Measurements from ENCODE around the gene EFL1. TPM values are rescaled to one million over a fixed set of nuclear protein-coding genes. Genes with fewer than 3 reads are reported as not detected.

EFL1 gene
- total RNA-seq, 6 donors from 2014 or later, result 9.7 to 27.7 (median 17.0) TPM

GRCh38 chr15:82165948-82166376, 96.6 kb downstream of the EFL1 start:
- Histone ChIP-seq H3K4me1 (no peaks in the 10 kb centered on the region), H3K27ac (no peak overlapping the region), H3K36me3 (peaks cover 0 to 23% (median 9%) of the 10 kb centered on the region in 4 donors), H3K9me3 (no peaks in the 10 kb centered on the region), H3K27me3 (no peaks in the 10 kb centered on the region), H3K4me3 (no peak overlapping the region)
- DNase-seq (no peak), ATAC-seq (ENCODE audit: low FRiP score in 2 of 2) (no peak)
- TF ChIP-seq POLR2AphosphoS5 (IDR thresholded peaks at IDR 0.05) (no peak), EP300 (IDR thresholded peaks at IDR 0.05) (no peak), CTCF (IDR thresholded peaks at IDR 0.05) (no peak), POLR2A (IDR thresholded peaks at IDR 0.05) (no peak)
- 65 to 67% methylated on average over 1 of the region's 1 CpG for WGBS, 2 donors

GRCh38 chr15:82159922-82160321, 102.6 kb downstream of the EFL1 start:
- H3K9me3 ChIP-seq, result no peaks in the 10 kb centered on the region
- H3K27me3 ChIP-seq, result no peaks in the 10 kb centered on the region
- H3K27ac ChIP-seq, result no peak overlapping the region
- peaks cover 0 to 36% (median 14%) of the 10 kb centered on the region in 4 donors for H3K36me3 ChIP-seq
- no peak overlapping the region for H3K4me3 ChIP-seq
- ATAC-seq (ENCODE audit: low FRiP score in 2 of 2), result peak in 1 of 2 donors; percentile 80
- no peak for TF ChIP-seq EP300 (IDR thresholded peaks at IDR 0.05)
- TF ChIP-seq POLR2AphosphoS5 (IDR thresholded peaks at IDR 0.05), result no peak
- TF ChIP-seq CTCF (IDR thresholded peaks at IDR 0.05), result no peak
- no peak for TF ChIP-seq POLR2A (IDR thresholded peaks at IDR 0.05)
- H3K4me1 ChIP-seq, result no peaks in the 10 kb centered on the region
- 95 to 100% methylated on average over 2 of the region's 2 CpGs for WGBS, 2 donors
- no peak for DNase-seq

GRCh38 chr15:82158811-82159210, 103.7 kb downstream of the EFL1 start:
- DNase-seq (no peak), ATAC-seq (ENCODE audit: low FRiP score in 2 of 2) (no peak)
- Histone ChIP-seq H3K27me3 (no peaks in the 10 kb centered on the region), H3K27ac (no peak overlapping the region), H3K36me3 (peaks cover 0 to 36% (median 14%) of the 10 kb centered on the region in 4 donors), H3K4me1 (no peaks in the 10 kb centered on the region), H3K4me3 (no peak overlapping the region), H3K9me3 (no peaks in the 10 kb centered on the region)
- no peak for TF ChIP-seq POLR2AphosphoS5 (IDR thresholded peaks at IDR 0.05)
- 84 to 88% methylated on average over 4 of the region's 4 CpGs for WGBS, 2 donors

- Histone ChIP-seq H3K36me3 (peaks cover 0 to 15% (median 12%) of the 10 kb centered on the region in 4 donors), H3K27ac (no peak overlapping the region), H3K4me3 (no peak overlapping the region), H3K27me3 (no peaks in the 10 kb centered on the region), H3K9me3 (no peaks in the 10 kb centered on the region), H3K4me1 (no peaks in the 10 kb centered on the region)
- 100% methylated on average over 1 of the region's 1 CpG for WGBS, 2 donors
- TF ChIP-seq EP300 (IDR thresholded peaks at IDR 0.05) (no peak), POLR2AphosphoS5 (IDR thresholded peaks at IDR 0.05) (no peak), CTCF (IDR thresholded peaks at IDR 0.05) (no peak), POLR2A (IDR thresholded peaks at IDR 0.05) (no peak)
- ATAC-seq (ENCODE audit: low FRiP score in 2 of 2) (no peak), DNase-seq (no peak)
Observed at GRCh38 chr15:82150645-82151044, 111.9 kb downstream of the EFL1 start.

- no peak for DNase-seq
- Histone ChIP-seq H3K4me3 (no peak overlapping the region), H3K9me3 (no peaks in the 10 kb centered on the region), H3K27ac (no peak overlapping the region), H3K27me3 (no peaks in the 10 kb centered on the region), H3K4me1 (no peaks in the 10 kb centered on the region), H3K36me3 (peaks cover 0 to 11% (median 11%) of the 10 kb centered on the region in 4 donors)
- no peak for TF ChIP-seq POLR2A (IDR thresholded peaks at IDR 0.05)
- TF ChIP-seq EP300 (IDR thresholded peaks at IDR 0.05), result no peak
- TF ChIP-seq CTCF (IDR thresholded peaks at IDR 0.05), result no peak
- no peak for TF ChIP-seq POLR2AphosphoS5 (IDR thresholded peaks at IDR 0.05)
- 90 to 92% methylated on average over 8 of the region's 8 CpGs for WGBS, 2 donors
- peak in 1 of 2 donors; percentile 56 for ATAC-seq (ENCODE audit: low FRiP score in 2 of 2)
Observed at GRCh38 chr15:82146990-82147461, 115.5 kb downstream of the EFL1 start.
